Effector CD8-positive, alpha-beta T cell (primary cell): Measurements from ENCODE around the gene STK11.

Source experiments
- DNase-seq: peaks from one replicate; lab custom pipeline; 2025; lab: John Stamatoyannopoulos, UW

STK11 gene

GRCh38 chr19:1250437-1251260, 45.1 kb downstream of the STK11 start:
- DNase-seq: peak; percentile 50

- peak; percentile 58 for DNase-seq
These were observed 46.0 kb downstream of the STK11 start for GRCh38 chr19:1251330-1252220.

DNA sequence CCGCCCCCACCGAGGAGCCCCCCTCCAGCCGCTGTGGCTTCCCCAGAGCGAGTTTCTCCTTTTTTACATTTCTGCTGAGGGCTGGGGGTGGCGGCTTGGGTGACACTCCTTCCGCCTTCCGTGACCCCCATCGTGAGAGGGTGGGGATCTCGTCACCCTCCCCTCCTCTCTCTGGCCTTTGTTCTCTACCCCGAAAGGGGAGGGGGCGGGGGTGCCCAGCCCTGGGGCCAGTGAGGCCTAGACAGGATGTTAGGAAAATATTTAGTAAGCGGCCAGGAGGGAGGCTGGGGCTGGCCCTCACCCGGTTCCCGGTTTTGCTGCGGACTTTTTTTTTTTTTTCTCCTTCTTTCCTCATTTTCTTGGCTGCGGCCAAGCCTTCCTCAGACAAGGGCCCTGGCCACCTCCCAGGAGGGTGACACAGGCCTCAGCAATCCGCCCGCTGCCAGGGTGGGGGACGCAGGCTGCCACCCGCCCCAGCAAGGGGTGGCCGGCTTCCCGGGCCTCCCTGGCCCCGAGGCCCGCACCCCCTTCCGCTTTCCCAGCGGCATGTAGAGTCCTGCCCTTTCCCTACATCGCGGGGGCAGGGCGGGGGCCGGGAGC, 46.7 kb downstream of the STK11 start:
- peak; percentile 55 for DNase-seq

GRCh38 chr19:1252821-1253513, 47.4 kb downstream of the STK11 start:
- peak; percentile 75 for DNase-seq

DNA sequence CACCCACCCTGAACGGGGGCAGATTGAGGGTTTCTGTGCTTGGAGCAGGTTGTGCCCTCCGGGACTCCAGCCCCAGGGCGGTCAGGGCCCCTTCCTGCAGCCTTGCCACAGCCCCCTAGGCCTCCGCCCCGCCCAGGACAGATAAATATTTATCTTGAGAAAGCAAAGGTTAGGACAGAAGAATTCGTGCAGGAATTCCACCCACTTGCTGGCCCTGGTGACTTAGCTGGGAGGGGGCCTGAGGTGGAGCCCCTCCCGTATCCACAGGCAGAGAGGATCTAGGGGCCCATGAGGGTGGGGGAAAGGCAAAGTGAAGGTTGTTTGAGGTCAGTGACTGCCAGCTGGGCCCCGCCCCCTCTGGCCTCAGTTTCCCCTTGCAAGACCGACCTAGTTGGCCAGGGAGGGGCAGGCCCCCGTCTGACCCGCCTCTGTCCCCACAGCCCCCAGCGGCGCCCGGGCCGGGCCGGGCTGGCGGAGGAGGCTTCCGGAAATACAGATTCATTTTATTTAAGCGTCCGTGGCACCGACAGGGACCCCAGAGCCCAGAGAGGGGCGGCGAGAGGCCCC, 48.0 kb downstream of the STK11 start:
- DNase-seq: no peak

GRCh38 chr19:1254081-1254527, 48.5 kb downstream of the STK11 start:
- DNase-seq: no peak

DNA sequence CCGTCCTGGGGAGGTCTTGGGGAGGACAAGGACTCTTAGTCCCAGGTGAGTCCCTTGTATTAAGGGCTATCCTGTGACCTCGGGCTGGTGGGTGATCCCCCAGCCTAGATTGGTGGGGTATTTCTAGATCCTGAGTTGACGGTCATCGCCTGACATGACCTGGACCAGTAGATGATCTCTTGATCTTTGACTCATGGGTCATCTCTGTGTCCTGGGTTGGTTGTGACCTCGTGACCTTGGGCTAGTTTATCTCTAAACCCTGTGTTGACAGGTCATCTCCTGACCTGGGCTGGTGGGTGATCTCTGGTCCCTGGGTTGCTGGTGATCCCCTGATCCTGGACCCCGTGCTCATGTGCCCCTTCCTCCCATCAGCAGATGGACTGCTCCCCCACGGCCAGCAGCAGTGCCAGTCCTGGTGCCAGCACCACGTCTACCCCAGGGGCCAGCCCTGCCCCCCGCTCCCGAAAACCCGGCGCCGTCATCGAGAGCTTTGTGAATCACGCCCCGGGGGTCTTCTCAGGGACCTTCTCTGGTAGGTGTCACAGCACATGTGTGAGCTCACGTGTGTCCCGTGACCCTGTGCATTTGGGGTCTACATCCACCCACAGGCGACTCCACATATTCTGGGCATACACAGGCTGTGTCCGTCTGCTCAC, 49.1 kb downstream of the STK11 start:
- DNase-seq: no peak

GRCh38 chr19:1255186-1256161, 49.9 kb downstream of the STK11 start:
- DNase-seq: no peak

DNA sequence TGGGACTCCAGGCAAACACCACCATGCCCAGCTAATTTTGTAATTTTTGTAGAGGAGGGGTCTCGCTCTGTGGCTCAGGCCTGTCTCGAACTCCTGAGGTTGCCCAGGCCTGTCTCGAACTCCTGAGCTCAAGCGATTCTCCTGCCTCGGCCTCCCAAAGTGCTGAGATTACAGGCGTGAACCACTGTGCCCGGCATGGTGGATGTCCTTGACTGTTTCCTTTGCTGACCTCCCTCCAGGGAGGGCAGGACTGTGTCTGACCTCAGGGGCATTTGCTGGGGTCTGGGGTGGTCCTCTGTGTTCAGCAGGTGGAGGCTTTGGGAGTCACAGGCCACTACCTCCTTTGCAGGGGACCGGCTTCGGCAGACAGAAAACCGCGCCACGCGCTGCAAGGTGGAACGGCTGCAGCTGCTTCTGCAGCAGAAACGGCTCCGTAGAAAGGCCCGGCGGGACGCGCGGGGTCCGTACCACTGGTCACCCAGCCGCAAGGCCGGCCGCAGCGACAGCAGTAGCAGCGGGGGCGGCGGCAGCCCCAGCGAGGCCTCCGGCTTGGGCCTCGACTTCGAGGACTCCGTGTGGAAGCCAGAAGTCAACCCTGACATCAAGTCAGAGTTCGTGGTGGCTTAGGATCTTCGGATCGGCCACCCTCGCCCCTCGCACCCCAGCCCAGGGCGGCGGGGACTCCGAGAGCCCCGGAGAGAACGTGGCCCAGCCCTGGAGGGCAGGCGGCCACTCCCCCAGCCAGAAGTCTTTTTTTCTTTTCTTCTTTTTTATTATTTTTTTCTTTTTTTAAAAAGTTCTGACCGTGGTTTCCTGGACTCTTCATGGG, 51.3 kb downstream of the STK11 start:
- DNase-seq: no peak

- DNase-seq: no peak
These were observed 52.0 kb downstream of the STK11 start for GRCh38 chr19:1257475-1258162.

GRCh38 chr19:1258163-1258492, 52.5 kb downstream of the STK11 start:
- no peak for DNase-seq

- no peak for DNase-seq
These were observed 53.2 kb downstream of the STK11 start for GRCh38 chr19:1258707-1259205.

DNA sequence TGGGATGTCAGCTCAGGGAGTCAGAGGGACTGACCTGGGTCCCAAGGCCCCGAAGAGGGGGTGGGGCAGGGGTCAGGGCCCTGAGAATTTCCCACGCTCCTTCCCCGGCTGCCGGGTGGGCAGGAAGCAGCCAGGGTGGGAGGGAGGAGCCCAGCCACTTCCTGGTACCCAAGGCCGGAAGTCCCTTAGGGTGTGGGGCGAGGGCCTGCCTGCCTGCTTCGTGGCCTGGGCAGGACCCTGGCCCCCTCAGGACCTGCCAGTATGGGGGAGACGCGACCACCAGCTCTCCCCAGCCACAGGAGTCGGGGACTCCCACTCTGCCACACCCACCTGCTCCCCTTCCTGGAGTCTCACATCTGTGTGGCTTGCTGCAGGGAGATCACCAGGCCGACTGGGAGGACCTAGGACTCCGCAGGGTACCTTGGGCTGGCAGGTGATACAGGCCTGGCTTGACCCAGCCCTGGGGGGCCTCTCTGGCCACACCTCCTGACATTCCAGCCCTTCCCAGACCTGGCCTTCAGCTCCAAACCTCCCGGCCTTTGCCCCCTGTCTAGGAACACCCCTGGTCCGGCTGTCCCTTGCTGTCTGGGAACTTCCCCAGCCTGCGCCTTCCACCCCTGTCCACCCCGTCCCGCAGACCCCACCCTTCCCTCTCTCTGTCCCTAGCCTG, 53.8 kb downstream of the STK11 start:
- DNase-seq: peak; percentile 53

DNA sequence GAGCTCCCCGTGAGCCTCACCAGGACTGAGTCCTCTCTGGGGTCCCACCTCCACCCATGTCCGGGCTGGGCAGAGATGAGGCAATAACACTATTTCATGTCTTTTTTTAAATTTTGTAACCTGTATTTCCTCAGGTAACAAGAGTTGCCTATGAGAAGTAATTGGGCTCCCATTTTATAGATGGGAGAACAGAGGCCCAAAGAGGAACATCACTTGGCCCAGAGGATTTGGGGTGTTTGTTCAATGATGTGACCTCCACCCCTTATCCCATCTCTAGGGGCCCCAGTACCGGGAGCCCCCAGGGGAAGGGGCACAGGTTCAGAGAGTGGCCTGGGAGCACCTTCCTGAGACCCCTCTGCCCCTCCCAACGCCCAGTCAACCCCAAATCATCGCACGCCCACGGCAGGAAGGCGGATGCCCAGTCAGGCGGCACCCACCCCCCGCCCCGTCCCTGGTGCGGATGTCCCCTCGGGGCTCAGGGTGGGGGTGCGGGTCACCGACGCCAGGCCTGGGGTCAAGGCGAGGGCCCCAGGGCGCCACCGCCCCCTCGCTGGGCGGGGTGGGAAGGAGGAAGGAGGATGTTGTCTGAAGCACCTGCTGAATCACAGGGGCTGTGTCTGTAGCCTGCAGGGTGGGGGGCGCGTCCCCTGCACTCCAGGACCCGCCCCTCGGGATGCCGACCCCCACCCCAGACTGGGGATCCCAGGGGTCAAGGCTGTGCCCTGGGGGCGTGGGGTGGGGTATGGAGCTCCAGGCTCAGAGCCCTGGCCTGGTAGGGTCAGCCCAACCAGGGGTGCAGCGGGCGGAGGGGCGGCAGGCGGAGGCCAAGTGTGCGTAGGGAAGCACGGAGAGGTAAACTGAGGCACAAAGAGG, 54.5 kb downstream of the STK11 start:
- peak; percentile 42 for DNase-seq

- peak; percentile 95 for DNase-seq
These were observed 55.4 kb downstream of the STK11 start for GRCh38 chr19:1260749-1261537.

DNA sequence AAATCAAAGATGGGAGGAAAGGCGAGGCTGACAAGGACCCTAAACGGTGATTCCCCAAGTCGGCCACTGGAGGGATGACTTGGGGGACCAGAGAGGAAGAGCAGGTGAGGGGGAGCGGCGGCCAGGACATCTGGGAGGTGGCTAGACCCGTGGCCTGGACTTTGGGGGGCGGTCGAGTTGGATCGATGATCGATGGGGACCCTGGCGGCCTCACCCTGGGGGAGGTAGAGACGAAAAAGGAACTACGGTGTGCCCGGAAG, 55.9 kb downstream of the STK11 start:
- no peak for DNase-seq
